NB4 (cell line): ENCODE measurements around the gene CRIM1.

Experiments
- MYC ChIP-seq: IDR thresholded peaks from 2 replicates; pipeline ENCODE4 v1.6.1; 2011; ENCODE audit warnings: low read depth, low read length
- POLR2A ChIP-seq: IDR thresholded peaks from 2 replicates; pipeline ENCODE4 v1.6.1; 2011; ENCODE audit warnings: mild to moderate bottlenecking; ENCODE audit not compliant: insufficient read length; ENCODE audit errors: extremely low read depth
- TF ChIP-seq, protein P1 (sequence below): IDR thresholded peaks from one replicate; pipeline ENCODE4 v1.5.1; 2012; ENCODE audit warnings: low read depth, low read length

GRCh38 chr2:36423619-36424120 lies 68.1 kb downstream of the CRIM1 start:
- TF ChIP-seq, protein P1, sequence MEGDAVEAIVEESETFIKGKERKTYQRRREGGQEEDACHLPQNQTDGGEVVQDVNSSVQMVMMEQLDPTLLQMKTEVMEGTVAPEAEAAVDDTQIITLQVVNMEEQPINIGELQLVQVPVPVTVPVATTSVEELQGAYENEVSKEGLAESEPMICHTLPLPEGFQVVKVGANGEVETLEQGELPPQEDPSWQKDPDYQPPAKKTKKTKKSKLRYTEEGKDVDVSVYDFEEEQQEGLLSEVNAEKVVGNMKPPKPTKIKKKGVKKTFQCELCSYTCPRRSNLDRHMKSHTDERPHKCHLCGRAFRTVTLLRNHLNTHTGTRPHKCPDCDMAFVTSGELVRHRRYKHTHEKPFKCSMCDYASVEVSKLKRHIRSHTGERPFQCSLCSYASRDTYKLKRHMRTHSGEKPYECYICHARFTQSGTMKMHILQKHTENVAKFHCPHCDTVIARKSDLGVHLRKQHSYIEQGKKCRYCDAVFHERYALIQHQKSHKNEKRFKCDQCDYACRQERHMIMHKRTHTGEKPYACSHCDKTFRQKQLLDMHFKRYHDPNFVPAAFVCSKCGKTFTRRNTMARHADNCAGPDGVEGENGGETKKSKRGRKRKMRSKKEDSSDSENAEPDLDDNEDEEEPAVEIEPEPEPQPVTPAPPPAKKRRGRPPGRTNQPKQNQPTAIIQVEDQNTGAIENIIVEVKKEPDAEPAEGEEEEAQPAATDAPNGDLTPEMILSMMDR: no peak
- TF ChIP-seq POLR2A: no peak
- no peak for TF ChIP-seq MYC
